Ramos (cell line): ENCODE data around the gene PTGIR.

Experiments used
- in situ Hi-C: fragments of 300-500 bp; cut with MboI; formaldehyde crosslinking; loops from one replicate; pipeline ENCODE4 v1.14.3; 2022; ENCODE audit warnings: low sequenced_read_pairs; ENCODE audit not compliant: unreplicated experiment

The PTGIR gene

DNA sequence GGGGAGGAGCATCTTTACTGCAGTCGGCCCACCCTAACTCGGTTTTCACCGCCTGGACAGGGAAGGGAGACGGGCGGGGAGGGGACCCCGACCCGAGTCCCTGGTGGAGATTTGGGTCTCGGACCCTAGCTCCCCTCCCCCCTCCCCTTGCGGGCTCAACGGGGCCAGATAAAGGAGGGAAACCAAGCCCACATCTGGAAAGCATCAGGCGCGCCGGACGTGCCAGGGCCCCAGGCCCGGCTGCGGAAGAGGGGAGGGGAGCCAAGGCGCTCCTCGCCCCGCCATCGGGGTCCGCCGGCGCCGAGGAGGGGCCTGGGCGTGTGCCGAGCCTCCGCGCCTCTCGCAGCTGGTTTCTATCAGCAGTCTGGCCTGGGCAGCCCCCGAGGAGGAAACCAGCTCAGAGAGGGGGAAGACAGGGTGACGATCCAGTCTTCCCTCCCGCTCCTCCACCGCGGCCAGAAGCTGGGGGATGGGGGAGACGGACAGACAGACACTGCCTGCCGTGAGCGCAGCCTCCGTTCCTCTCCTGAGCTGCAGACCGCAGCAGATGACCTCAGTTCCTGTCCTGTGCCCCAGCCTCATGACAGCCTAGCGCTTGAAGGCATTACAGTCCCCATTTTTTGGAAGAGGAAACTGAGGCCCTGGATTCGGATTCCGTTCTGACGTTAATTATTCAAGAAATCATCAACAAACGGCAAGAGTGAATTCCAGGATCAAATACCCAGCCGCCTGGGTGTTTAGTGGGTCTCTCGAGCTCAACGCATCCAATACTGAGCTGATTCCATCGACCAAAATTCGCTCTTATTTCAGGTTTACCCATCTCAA is 14.7 kb upstream of the PTGIR start:
- in situ Hi-C loops, result no loop called here

DNA sequence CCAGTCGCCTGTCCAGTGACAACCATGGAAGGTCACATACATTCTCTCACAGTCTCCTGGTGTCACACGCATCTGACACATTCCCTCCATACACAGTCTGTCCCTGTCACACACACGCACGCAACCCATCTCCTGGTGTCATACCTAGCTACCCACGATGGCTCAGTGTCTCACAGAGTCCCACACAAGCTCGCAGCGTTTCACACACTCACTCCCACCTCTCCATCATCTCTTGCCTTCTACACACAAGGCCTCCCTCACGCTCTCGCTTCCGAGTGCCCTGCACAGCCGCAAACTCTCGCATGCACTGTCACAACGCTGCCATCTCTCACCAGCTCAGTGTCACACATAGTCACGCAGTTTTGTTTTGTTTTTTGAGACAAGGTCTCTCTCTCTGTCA is 12.3 kb upstream of the PTGIR start:
- in situ Hi-C loops, result no loop called here

DNA sequence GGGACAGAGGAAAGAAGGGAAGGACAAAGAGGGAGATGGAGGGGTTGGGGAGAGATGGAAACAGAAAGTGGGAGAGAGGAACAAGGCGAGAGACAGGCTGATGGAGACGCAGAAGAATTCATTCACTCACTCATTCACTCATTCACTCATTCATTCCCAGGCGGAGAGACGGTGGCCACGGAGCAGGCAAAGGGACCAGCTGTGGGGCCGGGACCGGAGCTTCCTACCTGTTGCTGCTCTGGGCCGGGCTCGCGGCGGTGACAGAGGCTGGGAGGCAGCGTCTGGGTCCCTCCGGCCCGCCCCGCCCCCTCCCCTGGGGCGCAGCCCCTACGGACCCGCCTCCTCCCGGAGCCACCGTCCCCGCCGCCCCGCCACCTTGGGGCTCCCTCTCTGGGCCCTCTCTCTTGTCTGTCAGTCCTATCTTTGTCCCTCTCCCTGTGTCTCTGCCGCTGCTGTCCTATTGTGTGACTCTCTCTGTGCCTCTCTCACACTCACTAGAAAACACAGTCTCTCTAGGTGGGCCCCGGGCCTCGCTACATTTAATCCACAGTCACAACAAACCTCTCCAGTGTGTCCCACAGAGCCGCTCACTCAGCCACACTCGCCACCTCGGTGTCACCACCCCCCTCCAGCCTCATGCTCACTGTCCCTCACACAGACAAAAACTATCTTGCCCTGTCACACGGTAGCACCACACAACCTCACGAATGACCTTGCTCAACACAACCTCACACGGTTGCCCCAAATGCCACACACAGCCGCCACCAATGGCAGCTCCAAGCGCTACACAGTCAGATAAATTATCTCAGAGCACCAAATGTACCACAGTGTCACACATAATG is 11.3 kb upstream of the PTGIR start, which contains the start of gene GNG8:
Gene GNG8, minus strand, starts transcription at position 283 of the 842 bp plus-strand sequence. CDS start 1,520 bp downstream, outside the sequence.
- in situ Hi-C loops, result no loop called here

DNA sequence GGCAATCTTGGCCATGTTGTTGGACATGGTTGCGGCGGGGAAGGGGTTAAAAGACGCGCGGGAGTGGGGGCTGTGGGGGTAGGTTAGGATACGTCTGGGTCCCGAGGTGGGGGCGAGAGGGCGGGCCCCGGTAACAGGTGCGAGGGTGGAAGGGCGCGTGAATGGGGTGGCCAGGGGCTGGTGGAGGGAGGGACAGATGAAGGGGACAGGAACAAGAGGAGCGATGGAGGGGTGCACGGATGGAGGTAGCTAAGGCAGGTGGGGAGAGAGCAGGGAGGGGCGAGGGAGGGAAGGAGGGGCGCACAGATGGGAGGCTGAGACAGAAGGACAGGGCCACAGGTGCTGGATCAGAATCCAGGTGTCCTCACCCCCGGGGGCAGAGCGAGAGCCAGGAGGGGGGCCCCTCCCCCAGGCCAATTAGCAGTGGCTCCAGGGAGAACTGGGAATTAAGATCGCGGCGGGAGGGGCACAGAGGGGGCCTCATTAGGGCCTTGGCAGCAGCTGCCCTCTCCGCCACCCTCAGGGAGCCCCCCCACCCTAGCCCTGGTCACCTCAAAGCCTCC is 9.8 kb upstream of the PTGIR start:
- in situ Hi-C loops, result no loop called here

DNA sequence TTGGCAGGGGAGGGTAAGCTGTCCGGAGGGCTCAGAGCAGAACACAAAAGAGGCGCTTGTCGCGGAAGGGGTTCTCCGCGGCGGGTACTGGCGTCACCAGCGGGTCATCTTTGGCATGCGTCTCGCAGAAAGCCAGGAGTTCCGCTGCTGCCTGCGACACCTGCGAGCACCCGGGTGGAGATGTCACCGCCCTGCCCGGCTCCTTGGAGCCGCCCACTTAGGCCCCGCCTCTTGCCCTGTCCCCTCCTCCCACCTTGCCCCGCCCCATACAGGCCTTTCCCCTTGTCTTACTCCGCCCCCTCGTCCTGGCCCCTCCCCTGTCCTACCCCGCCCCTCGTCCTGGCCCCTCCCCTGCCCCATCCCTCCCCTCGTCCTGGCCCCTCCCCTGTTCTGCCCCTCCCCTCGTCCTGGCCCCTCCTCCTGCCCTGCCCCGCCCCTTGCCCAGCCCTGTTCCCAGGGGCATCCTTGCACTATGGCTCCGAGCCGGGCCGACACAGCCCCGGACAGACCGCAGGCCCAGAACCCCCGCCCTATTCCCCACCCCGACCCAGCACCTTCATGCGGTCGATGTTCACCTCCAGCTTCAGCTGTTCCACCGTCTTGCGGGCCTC is 9.3 kb upstream of the PTGIR start:
- in situ Hi-C loops, result no loop called here

DNA sequence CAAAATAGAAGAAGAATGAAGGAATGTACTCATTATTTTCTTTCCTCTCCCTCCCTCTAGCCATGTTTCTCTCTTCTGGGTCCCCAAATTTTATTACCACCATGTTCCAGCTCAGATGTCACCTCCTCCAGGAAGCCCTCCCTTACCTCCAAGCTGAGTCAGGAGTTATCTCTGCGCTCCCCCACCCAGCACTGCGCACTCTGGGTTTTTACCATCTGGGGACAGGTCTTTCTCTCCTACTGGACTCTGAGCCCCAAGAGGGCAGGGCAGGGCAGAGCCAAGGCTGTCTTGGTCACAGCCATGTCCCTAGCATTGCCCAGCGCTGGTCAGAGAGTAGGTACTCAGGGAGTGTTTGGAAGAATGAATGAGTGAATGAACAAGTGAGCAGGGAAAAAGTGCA is 8.2 kb upstream of the PTGIR start:
- in situ Hi-C loops, result no loop called here

DNA sequence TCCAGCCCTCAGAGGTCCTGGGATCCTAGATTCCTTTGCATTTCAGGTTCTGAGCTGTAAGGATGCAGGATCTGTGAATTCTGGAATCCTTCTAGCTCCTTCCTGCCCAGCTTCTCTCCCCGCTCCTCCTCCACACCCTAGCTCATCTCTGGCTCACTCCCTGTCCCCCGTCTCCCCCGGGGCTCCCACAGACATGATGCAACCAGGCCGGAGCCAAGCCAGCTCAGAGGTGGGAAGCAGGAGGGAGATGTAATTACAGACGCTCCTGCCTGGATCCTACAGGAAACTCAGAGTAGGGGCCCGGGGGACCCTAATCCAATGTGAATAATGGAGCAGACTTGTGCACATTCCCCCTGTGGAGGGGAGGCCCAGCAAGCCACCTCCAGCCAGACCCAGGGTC is 6.6 kb upstream of the PTGIR start:
- in situ Hi-C loops, result no loop called here

DNA sequence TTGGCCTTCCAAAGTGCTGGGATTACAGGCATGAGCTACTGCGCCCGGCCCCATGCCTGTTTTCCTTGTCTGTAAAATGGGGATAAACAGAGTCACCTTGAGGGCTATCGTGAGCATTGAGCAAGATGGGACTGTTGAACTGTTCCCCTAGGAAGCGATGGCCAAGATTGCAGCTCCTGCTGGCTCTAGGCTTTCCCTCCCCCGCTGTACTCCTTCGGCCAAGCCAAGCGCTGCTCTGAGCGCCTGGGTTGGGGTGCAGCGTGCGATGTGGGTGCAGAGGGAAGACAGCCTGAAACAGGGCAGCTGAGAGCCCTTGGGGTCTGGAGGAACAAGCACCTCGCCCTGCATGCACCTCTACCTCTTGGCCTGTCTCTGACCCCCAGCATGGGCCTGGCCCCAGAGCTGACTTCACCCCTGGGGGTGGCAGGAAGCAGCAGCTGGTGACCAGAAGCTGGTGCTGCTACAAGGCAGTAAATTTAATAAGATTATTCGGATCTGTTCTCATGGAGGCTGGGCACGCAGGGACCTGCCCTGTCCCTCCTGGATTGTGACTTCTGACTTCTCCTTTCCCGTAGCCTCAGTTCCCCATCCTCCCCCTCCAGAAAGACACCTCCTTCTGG is 5.8 kb upstream of the PTGIR start:
- in situ Hi-C loops, result no loop called here

DNA sequence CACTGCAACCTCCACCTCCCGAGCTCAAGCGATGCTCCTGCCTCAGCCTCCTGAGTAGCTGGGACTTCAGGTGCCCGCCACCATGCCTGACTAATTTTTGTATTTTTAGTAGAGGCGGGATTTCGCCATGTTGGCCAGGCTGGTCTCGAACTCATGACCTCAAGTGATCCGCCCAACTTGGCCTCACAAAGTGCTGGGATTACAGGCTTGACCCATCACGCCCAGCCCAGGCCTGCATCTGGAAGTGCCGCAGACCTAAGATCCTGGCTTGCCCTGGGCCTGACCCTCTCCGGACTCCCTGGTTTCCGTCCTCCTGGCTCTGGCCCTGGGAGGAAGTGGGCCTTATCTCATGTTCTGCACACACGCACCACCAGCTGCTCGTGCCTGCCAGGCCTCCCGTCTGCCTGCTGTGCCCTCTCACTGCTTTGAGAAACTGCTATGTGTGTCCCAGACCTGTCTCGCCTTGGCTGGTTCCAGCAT is 4.7 kb upstream of the PTGIR start:
- in situ Hi-C loops, result loop anchor here (10.0 kb wide), 1 partner anchor 205 kb away; no protein-coding TSS in a partner anchor

DNA sequence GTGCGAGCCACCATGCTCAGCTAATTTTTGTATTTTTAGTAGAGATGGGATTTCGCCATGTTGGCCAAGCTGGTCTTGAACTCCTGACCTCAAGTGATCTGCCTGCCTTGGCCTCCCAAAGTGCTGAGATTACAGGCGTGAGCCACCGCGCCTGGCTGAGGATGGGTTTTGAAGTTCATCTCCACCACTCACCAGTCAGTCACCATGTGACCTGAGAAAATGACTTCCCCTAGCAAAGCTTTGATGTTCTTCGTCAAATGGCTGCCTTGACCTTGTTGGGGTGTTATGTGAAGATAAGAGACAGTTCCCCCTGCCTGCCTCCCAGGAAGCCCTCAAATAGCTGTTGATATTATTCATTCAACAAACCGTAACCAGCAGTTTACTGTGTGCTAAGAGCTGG is 4.1 kb upstream of the PTGIR start:
- in situ Hi-C loops, result loop anchor here (10.0 kb wide), 1 partner anchor 206 kb away; no protein-coding TSS in a partner anchor

DNA sequence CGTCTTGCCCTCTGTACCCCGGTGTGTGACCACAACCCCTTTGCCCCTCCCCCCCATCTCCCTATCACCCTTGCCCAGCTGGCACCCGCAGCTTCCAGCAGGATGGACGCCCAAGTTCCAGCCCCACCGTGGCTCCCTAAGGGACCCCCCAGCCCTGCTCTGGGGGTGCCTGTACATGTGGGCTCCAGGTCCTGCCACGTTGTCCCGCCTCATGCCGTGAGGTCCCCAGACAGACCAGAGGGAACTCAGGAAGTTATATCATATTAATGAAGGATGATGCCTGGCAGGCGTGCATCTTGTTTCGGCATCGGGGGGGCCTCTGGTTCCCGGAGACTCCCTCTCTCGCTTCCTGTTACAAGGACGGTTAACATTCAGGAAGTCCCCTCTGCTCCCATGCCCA is 1.6 kb upstream of the PTGIR start:
- in situ Hi-C loops, result loop anchor here (10.0 kb wide), 1 partner anchor 208 kb away; no protein-coding TSS in a partner anchor

DNA sequence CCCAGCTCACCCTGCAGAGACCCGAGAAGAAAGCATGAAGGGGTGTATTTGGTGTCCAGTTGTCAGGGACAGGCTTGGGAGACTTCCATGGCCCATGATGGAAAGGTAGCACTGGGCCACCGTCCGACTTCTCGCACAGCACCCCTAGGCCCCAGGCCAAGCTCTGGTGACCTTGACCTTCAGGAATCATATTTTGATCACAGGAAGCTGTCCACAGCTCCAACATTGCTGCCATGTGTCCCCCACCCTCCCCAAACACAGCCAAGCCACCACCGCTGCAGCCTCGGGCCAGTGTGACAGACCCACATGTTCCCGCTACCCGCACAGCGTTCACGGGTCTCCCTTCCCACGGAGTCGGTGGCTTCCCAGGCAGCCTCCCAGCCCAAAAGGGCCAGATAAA is 842 bp upstream of the PTGIR start:
- in situ Hi-C loops, result loop anchor here (10.0 kb wide), 1 partner anchor 209 kb away; no protein-coding TSS in a partner anchor

DNA sequence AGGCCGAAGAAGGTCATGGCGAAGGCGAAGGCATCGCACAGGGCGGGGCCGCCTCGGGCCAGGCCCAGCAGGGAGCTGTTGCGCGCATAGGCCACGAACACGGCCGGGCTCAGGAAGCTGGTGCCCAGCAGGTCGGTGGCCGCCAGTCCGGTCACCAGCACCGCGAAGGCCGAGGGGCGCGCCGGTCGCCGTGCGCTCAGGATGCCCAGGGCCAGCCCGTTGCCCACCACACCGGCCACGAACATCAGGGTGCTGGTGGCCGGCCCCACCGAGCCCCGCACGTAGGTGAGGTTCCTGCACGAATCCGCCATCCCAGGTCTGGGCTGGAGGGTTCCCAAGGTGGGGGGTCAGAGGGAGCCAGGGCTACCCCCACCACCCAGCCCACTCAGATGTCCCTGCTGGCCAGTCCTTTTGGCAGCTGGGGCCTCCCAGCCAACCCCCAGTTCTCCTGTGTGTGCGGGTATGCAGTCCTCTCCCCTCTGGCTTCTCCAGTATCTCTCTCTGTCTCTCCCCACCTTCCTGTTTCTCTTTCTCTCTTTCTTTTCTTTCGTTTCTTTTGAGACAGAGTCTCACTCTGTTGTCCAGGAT is 880 bp downstream of the PTGIR start:
- in situ Hi-C loops, result loop anchor here (10.0 kb wide), 1 partner anchor 211 kb away; no protein-coding TSS in a partner anchor

DNA sequence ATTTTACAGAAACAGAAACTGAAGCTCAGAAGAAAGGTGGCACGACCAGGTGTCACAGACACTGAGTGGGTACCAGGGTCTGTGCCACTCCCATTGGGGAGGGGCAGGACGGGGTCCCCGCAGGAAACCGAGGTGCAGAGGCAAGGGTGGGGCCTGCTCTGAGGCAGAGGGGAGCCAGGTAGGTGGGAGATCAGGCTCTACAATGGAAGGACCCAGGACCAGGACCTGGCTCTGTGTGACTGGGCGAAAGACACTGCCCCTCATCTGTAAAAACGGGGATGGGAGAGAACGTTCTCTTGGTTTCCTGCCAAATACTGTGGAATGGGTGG is 2.8 kb downstream of the PTGIR start:
- in situ Hi-C loops, result loop anchor here (10.0 kb wide), 1 partner anchor 213 kb away; no protein-coding TSS in a partner anchor

DNA sequence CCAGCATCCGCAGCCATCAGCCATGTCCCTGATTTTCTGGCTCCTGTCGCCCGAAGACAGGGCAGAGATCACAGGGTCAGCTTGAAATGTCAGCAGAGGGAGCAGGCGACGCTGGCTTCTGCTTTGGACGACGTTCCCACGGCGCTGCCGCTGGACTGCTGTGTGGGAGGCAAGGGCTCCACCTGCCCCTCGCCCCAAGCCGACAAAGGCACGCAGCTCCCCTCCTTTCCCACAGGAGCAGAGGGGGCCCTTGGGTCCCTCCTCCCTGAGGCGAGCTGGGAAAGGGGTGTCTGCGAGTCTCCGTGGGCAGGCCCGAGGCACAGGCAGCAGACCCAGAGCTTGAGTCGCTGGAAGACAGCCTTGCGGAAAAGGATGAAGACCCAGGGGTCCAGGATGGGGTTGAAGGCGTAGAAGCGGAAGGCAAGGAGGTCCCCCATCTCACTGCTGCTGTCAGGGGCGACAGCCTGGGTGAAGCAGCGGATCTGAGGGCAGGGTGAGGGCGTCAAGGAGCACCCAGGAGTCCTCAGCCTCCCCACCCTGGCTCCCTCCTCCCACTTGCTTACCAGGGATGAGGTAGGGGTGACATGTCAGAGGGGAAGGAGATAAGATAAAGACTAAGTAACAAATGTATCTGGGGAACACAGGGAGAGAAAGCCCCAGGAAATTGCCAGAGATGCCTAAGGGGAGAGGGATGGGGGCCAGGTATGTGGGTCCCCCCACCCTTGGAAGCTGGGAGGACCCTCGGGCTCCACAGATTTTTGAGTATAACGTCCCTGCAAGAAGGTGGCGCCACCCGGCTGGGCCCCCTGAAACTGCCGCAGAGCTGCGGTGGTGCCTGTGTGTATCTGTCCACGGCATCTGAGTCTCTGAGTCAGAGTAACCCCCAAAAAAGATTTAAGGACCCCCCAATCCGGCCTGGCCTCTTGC is 3.4 kb downstream of the PTGIR start:
- in situ Hi-C loops, result loop anchor here (10.0 kb wide), 1 partner anchor 213 kb away; no protein-coding TSS in a partner anchor

DNA sequence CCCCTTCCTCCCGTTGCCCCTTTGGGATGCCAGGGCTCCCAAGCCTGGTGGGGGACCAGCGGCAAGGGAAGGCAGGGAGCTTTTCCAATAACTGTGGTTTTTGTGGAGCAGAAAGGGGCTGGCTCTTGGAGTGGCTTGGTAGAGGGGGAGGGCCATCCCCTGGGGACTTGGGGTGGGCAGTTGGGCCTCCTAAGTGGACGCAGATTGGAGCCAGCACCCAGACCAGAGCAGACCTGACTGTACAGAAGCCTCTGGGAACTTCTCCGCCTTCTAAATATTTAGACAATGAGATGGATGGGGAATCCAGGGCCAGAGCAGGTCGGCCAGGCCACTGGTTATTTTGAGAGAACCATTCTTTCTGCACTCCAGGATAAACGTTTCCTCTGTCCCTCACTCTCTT is 4.2 kb downstream of the PTGIR start:
- in situ Hi-C loops, result loop anchor here (10.0 kb wide), 1 partner anchor 214 kb away; no protein-coding TSS in a partner anchor

DNA sequence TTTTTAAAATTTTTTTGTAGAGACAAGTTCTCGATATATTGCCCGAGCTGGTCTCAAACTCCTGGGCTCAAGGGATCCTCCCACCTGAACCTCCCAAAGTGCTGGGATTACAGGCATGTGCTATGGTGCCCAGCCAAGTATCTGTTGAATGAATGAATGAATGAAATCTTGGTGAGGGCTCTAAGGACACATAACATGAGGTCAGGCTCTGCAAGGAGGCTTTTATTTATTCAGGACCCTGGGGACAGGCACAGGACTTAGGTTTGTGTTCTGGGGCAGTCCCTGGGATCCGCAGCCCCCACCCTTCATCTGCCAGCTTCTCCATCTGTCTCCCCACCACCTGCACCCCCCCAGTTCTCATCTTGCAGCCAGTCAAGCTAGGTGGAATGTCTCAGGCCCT is 4.6 kb downstream of the PTGIR start:
- in situ Hi-C loops, result loop anchor here (10.0 kb wide), 1 partner anchor 215 kb away; no protein-coding TSS in a partner anchor

DNA sequence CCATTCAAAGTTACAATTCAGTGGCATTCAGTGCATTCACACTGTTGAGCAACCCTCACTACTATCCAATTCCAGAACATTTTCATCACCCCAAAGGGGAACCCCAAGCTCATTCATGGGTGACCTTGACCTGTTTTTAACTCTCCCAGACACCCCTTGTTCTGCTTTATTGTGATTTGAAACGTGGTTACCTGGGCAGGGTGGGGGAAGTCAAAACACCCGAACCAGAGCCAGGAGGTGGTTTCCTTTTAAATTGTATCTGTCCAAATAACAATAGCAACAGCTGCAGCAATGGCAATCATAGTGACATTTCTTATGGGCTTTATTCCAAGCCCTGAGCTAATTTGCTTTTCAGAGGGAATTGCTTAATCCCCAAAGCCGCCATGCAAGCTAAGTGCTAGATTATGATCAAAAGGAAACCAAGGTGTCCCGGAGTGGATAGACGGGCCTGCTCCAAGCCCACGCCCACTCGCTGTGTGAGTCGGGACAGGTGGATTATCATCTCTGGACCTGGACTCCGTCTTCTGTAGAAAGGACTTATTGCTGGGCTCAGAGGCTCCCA is 6.1 kb downstream of the PTGIR start:
- in situ Hi-C loops, result no loop called here
